ENCODE results near the gene CCL5.

CCL5 gene

GRCh38 chr17:35879773-35880654 lies at the start of gene CCL5:
Gene CCL5, minus strand, starts transcription at chr17:35880360.
- no peak for DNase-seq

- DNase-seq: no peak
These were observed 47.6 kb upstream of the CCL5 start for GRCh38 chr17:35927714-35928113.

GRCh38 chr17:35923609-35924114 lies 43.5 kb upstream of the CCL5 start:
- DNase-seq: no peak

GRCh38 chr17:35920229-35920628 lies 40.1 kb upstream of the CCL5 start:
- DNase-seq: no peak

- no peak for DNase-seq
These were observed 38.5 kb upstream of the CCL5 start for GRCh38 chr17:35918665-35919064.

GRCh38 chr17:35917519-35918213 lies 37.5 kb upstream of the CCL5 start:
- no peak for DNase-seq

GRCh38 chr17:35915153-35915964 lies 35.2 kb upstream of the CCL5 start:
- no peak for DNase-seq

- no peak for DNase-seq
These were observed 34.2 kb upstream of the CCL5 start for GRCh38 chr17:35914354-35914753.

GRCh38 chr17:35913609-35914008 lies 33.4 kb upstream of the CCL5 start:
- no peak for DNase-seq

GRCh38 chr17:35912942-35913341 lies 32.8 kb upstream of the CCL5 start:
- DNase-seq: no peak

GRCh38 chr17:35912339-35912912 lies 32.3 kb upstream of the CCL5 start:
- no peak for DNase-seq

- DNase-seq: no peak
These were observed 29.2 kb upstream of the CCL5 start for GRCh38 chr17:35909408-35909807.

GRCh38 chr17:35907691-35908090 lies 27.5 kb upstream of the CCL5 start:
- DNase-seq: no peak

GRCh38 chr17:35906926-35907637 lies 26.9 kb upstream of the CCL5 start:
- no peak for DNase-seq

GRCh38 chr17:35906191-35906925 lies 26.2 kb upstream of the CCL5 start:
- no peak for DNase-seq

- no peak for DNase-seq
These were observed 23.3 kb upstream of the CCL5 start for GRCh38 chr17:35903451-35903850.

- DNase-seq: no peak
These were observed 21.5 kb upstream of the CCL5 start for GRCh38 chr17:35901631-35902175.

GRCh38 chr17:35900708-35901480 lies 20.7 kb upstream of the CCL5 start:
- no peak for DNase-seq

- DNase-seq: no peak
These were observed 20.1 kb upstream of the CCL5 start for GRCh38 chr17:35900280-35900679.
